Measurements from ENCODE around the gene ACTG1. TPM values are rescaled to one million over a fixed set of nuclear protein-coding genes. Genes with fewer than 3 reads are reported as not detected.

Gene ACTG1
- total and polyA plus RNA-seq, 7 experiments from 2014 or later = 971 to 4,639 (median 1,185) TPM

- ChIA-PET POLR2A (interaction anchor here (0.8 to 1.0 kb wide), 2 partner anchors 10 to 19 kb away, joined by 3 read pairs; no protein-coding TSS in a partner anchor), CTCF (no interaction called here)
- ATAC-seq (no peak), DNase-seq (no peak)
- H3K9me3 Mint-ChIP-seq = no peaks in the 10 kb centered on the region
- no peaks in the 10 kb centered on the region for H3K9me3 ChIP-seq (ENCODE audit: control insufficient read depth in 2 of 3, low read length in 3 of 3)
- H3K27ac Mint-ChIP-seq = no peak overlapping the region
- H3K27me3 ChIP-seq (ENCODE audit: control insufficient read depth in 2 of 2, insufficient read depth in 2 of 2, low read length in 2 of 2) = no peaks in the 10 kb centered on the region
- H3K4me3 ChIP-seq (ENCODE audit: low read length) = no peak overlapping the region
- no peaks in the 10 kb centered on the region for H3K27me3 Mint-ChIP-seq
- intact Hi-C loops (cut with micrococcal nuclease) = loop anchor here in 1 of 2 donors (10.0 kb wide), 1 partner anchor 1102 kb away; no protein-coding TSS in a partner anchor
- peaks cover 0 to 16% (median 3%) of the 10 kb centered on the region in 5 donors for H3K36me3 Mint-ChIP-seq
- no peak overlapping the region for H3K4me3 Mint-ChIP-seq
- H3K36me3 ChIP-seq (ENCODE audit: control insufficient read depth in 2 of 3, insufficient read depth in 3 of 3, low read length in 3 of 3) = peaks cover 0 to 42% (median under 1%) of the 10 kb centered on the region in 3 experiments
- H3K4me1 Mint-ChIP-seq = peaks cover 7 to 20% (median 17%) of the 10 kb centered on the region in 7 donors
- H3K27ac ChIP-seq (ENCODE audit: low read depth, low read length) = no peak overlapping the region
- H3K4me1 ChIP-seq (ENCODE audit: control insufficient read depth in 2 of 2, insufficient read depth in 2 of 2, low read length in 2 of 2) = peaks cover 11 to 12% of the 10 kb centered on the region in 2 donors
These were observed 44.3 kb upstream of the ACTG1 start for GRCh38 chr17:81556863-81557262.

- Mint-ChIP-seq H3K4me1 (peaks cover 11 to 24% (median 21%) of the 10 kb centered on the region in 7 donors), H3K36me3 (peaks cover 0 to 15% (median 3%) of the 10 kb centered on the region in 5 donors), H3K9me3 (no peaks in the 10 kb centered on the region), H3K4me3 (no peak overlapping the region), H3K27ac (no peak overlapping the region), H3K27me3 (no peaks in the 10 kb centered on the region)
- no peak for DNase-seq
- ATAC-seq = no peak
- Histone ChIP-seq H3K36me3 (ENCODE audit: control insufficient read depth in 2 of 3, insufficient read depth in 3 of 3, low read length in 3 of 3) (peaks cover 0 to 36% (median 0%) of the 10 kb centered on the region in 3 experiments), H3K27me3 (ENCODE audit: control insufficient read depth in 2 of 2, insufficient read depth in 2 of 2, low read length in 2 of 2) (no peaks in the 10 kb centered on the region), H3K9me3 (ENCODE audit: control insufficient read depth in 2 of 3, low read length in 3 of 3) (no peaks in the 10 kb centered on the region), H3K4me1 (ENCODE audit: control insufficient read depth in 2 of 2, insufficient read depth in 2 of 2, low read length in 2 of 2) (peaks cover 14 to 15% of the 10 kb centered on the region in 2 donors), H3K4me3 (ENCODE audit: low read length) (no peak overlapping the region), H3K27ac (ENCODE audit: low read depth, low read length) (no peak overlapping the region)
- POLR2A ChIA-PET = interaction anchor here (0.8 to 6.0 kb wide), 2 partner anchors 14 to 45 kb away, joined by 3 to 65 read pairs; partner anchors contain the start of gene ACTG1
- CTCF ChIA-PET = interaction anchor here (1.0 kb wide), 1 partner anchor 8 kb away, joined by 4 read pairs; no protein-coding TSS in a partner anchor
- intact Hi-C loops (cut with micrococcal nuclease) = loop anchor here in 1 of 2 donors (10.0 kb wide), 1 partner anchor 1101 kb away; no protein-coding TSS in a partner anchor
These were observed 43.6 kb upstream of the ACTG1 start for GRCh38 chr17:81556175-81556691.

GRCh38 chr17:81553616-81554181 is 41.1 kb upstream of the ACTG1 start:
- peaks cover 16 to 41% (median 36%) of the 10 kb centered on the region in 7 donors for H3K4me1 Mint-ChIP-seq
- Histone ChIP-seq H3K4me3 (ENCODE audit: low read length) (peak overlapping the region; percentile 77), H3K4me1 (ENCODE audit: control insufficient read depth in 2 of 2, insufficient read depth in 2 of 2, low read length in 2 of 2) (peaks cover 17% of the 10 kb centered on the region in 2 donors), H3K9me3 (ENCODE audit: control insufficient read depth in 2 of 3, low read length in 3 of 3) (no peaks in the 10 kb centered on the region), H3K27ac (ENCODE audit: low read depth, low read length) (peak overlapping the region; percentile 95), H3K36me3 (ENCODE audit: control insufficient read depth in 2 of 3, insufficient read depth in 3 of 3, low read length in 3 of 3) (peaks cover 0 to 30% (median 3%) of the 10 kb centered on the region in 3 experiments), H3K27me3 (ENCODE audit: control insufficient read depth in 2 of 2, insufficient read depth in 2 of 2, low read length in 2 of 2) (no peaks in the 10 kb centered on the region)
- no peak for ATAC-seq
- CTCF ChIA-PET = no interaction called here
- H3K4me3 Mint-ChIP-seq = peak overlapping the region; percentile 88 to 93 (median 90)
- POLR2A ChIA-PET = interaction anchor here (3.0 to 6.0 kb wide), 2 partner anchors 35 to 43 kb away, joined by 27 to 65 read pairs; partner anchors contain the start of gene ACTG1
- peak overlapping the region; percentile 69 to 95 (median 92) for H3K27ac Mint-ChIP-seq
- intact Hi-C loops (cut with micrococcal nuclease) = loop anchor here (1.0 to 10.0 kb wide), 17 partner anchors 34 to 1291 kb away; partner anchors contain the start of genes MRPL12 (in 2 of the 2), SLC38A10 (in 2 of the 2), ACTG1 (in 1 of the 2) and ARL16 (in 1 of the 2)
- no peaks in the 10 kb centered on the region for H3K27me3 Mint-ChIP-seq
- H3K9me3 Mint-ChIP-seq = no peaks in the 10 kb centered on the region
- no peak for DNase-seq
- H3K36me3 Mint-ChIP-seq = peaks cover 0 to 19% (median 8%) of the 10 kb centered on the region in 5 donors

- Mint-ChIP-seq H3K27me3 (no peaks in the 10 kb centered on the region), H3K4me1 (peaks cover 16 to 41% (median 36%) of the 10 kb centered on the region in 7 donors), H3K4me3 (peak overlapping the region; percentile 88 to 93 (median 90)), H3K27ac (peak overlapping the region; percentile 69 to 95 (median 92)), H3K9me3 (no peaks in the 10 kb centered on the region), H3K36me3 (peaks cover 0 to 17% (median 8%) of the 10 kb centered on the region in 5 donors)
- Histone ChIP-seq H3K27ac (ENCODE audit: low read depth, low read length) (peak overlapping the region; percentile 95), H3K4me1 (ENCODE audit: control insufficient read depth in 2 of 2, insufficient read depth in 2 of 2, low read length in 2 of 2) (peaks cover 17% of the 10 kb centered on the region in 2 donors), H3K27me3 (ENCODE audit: control insufficient read depth in 2 of 2, insufficient read depth in 2 of 2, low read length in 2 of 2) (no peaks in the 10 kb centered on the region), H3K36me3 (ENCODE audit: control insufficient read depth in 2 of 3, insufficient read depth in 3 of 3, low read length in 3 of 3) (peaks cover 0 to 27% (median 3%) of the 10 kb centered on the region in 3 experiments), H3K9me3 (ENCODE audit: control insufficient read depth in 2 of 3, low read length in 3 of 3) (no peaks in the 10 kb centered on the region), H3K4me3 (ENCODE audit: low read length) (peak overlapping the region; percentile 77)
- DNase-seq (peak; percentile 34 to 83 (median 75)), ATAC-seq (peak; percentile 77)
- CTCF ChIA-PET = interaction anchor here (0.7 to 1.6 kb wide), 5 partner anchors 14 to 300 kb away, joined by 3 to 7 read pairs (median 4); no protein-coding TSS in a partner anchor
- intact Hi-C loops (cut with micrococcal nuclease) = loop anchor here (1.0 to 10.0 kb wide), 17 partner anchors 34 to 1291 kb away; partner anchors contain the start of genes MRPL12 (in 2 of the 2), SLC38A10 (in 2 of the 2), ACTG1 (in 1 of the 2) and ARL16 (in 1 of the 2)
- POLR2A ChIA-PET = interaction anchor here (0.8 to 6.0 kb wide), 10 partner anchors 11 to 258 kb away, joined by 3 to 65 read pairs (median 6); partner anchors contain the start of genes ACTG1 and SLC38A10
These were observed 40.5 kb upstream of the ACTG1 start for GRCh38 chr17:81553018-81553615.

GRCh38 chr17:81552244-81553017 is 39.8 kb upstream of the ACTG1 start, which contains the start of gene FAAP100:
Gene FAAP100 (minus strand): TSS chr17:81552353. CDS start chr17:81552330, 23 bp downstream.
- Mint-ChIP-seq H3K4me1 (peaks cover 16 to 41% (median 36%) of the 10 kb centered on the region in 7 donors), H3K27ac (peak within 1 kb of the TSS; percentile 69 to 95 (median 92)), H3K4me3 (peak within 1 kb of the TSS; percentile 88 to 93 (median 90)), H3K9me3 (no peaks in the 10 kb centered on the region), H3K36me3 (peaks cover 0 to 12% (median 8%) of the 10 kb centered on the region in 5 donors), H3K27me3 (no peaks in the 10 kb centered on the region)
- Histone ChIP-seq H3K4me1 (ENCODE audit: control insufficient read depth in 2 of 2, insufficient read depth in 2 of 2, low read length in 2 of 2) (peaks cover 17% of the 10 kb centered on the region in 2 donors), H3K36me3 (ENCODE audit: control insufficient read depth in 2 of 3, insufficient read depth in 3 of 3, low read length in 3 of 3) (peaks cover 0 to 27% (median 6%) of the 10 kb centered on the region in 3 experiments), H3K27ac (ENCODE audit: low read depth, low read length) (peak within 1 kb of the TSS; percentile 95), H3K9me3 (ENCODE audit: control insufficient read depth in 2 of 3, low read length in 3 of 3) (no peaks in the 10 kb centered on the region), H3K27me3 (ENCODE audit: control insufficient read depth in 2 of 2, insufficient read depth in 2 of 2, low read length in 2 of 2) (no peaks in the 10 kb centered on the region), H3K4me3 (ENCODE audit: low read length) (peak within 1 kb of the TSS; percentile 77)
- POLR2A ChIA-PET = interaction anchor here (0.8 to 6.0 kb wide), 12 partner anchors 10 to 906 kb away, joined by 3 to 65 read pairs (median 6); partner anchors contain the start of genes ACTG1, NARF and SLC38A10
- intact Hi-C loops (cut with micrococcal nuclease) = loop anchor here (1.0 to 10.0 kb wide), 20 partner anchors 33 to 1290 kb away; partner anchors contain the start of genes ACTG1 (in 2 of the 2), MRPL12 (in 2 of the 2), SLC38A10 (in 2 of the 2) and ARL16 (in 1 of the 2)
- CTCF ChIA-PET = interaction anchor here (0.7 to 1.6 kb wide), 5 partner anchors 14 to 300 kb away, joined by 3 to 7 read pairs (median 4); no protein-coding TSS in a partner anchor
- DNase-seq (peak; percentile 73 to 92 (median 86)), ATAC-seq (peak; percentile 86)

Data from naive thymus-derived CD4-positive, alpha-beta T cell (primary cell).